Calu3 (cell line): ENCODE results near the gene NDUFS5. TPM values are rescaled to one million over a fixed set of nuclear protein-coding genes. Genes with fewer than 3 reads are reported as not detected.
"Not testable (repeated sequence)": the region's sequence is repeated elsewhere in the genome, so short reads cannot be mapped to it uniquely, and the experiment has no call there.

Experiments
- BruUV-seq: library from RNA; stranded (reverse); fragments of 400-500 nt; replicated peaks from 2 replicates; lab custom pipeline; 2021; lab: Mats Ljungman, UMichigan
- CTCF ChIA-PET: fragments of 300-600 bp; sonication (Branson Sonifier 250); formaldehyde crosslinking; loops from one replicate; lab custom pipeline; 2022; ENCODE audit warnings: antibody characterized with exemption; lab: Charles Lee
- DNase-seq: peaks from one replicate; pipeline ENCODE4 v3.0.0; 2022
- H3K27ac Mint-ChIP-seq: one replicate; pipeline ENCODE4 v1.8.0; 2022; ENCODE audit warnings: mixed read lengths; ENCODE audit not compliant: unreplicated experiment
- H3K27me3 Mint-ChIP-seq: one replicate; pipeline ENCODE4 v1.8.0; 2022; ENCODE audit warnings: mixed read lengths; ENCODE audit not compliant: unreplicated experiment
- H3K36me3 Mint-ChIP-seq: one replicate; pipeline ENCODE4 v1.8.0; 2022; ENCODE audit warnings: mild to moderate bottlenecking, moderate library complexity, mixed read lengths; ENCODE audit not compliant: insufficient read depth, unreplicated experiment
- H3K4me1 Mint-ChIP-seq: one replicate; pipeline ENCODE4 v1.8.0; 2022; ENCODE audit warnings: mild to moderate bottlenecking, low read depth, mixed read lengths; ENCODE audit not compliant: unreplicated experiment
- H3K4me3 Mint-ChIP-seq: one replicate; pipeline ENCODE4 v1.8.0; 2022; ENCODE audit warnings: mild to moderate bottlenecking, low read depth, moderate library complexity, mixed read lengths; ENCODE audit not compliant: unreplicated experiment
- H3K9me3 Mint-ChIP-seq: one replicate; pipeline ENCODE4 v1.8.0; 2022; ENCODE audit warnings: low read depth, mixed read lengths; ENCODE audit not compliant: unreplicated experiment
- intact Hi-C: fragments of 100-400 bp; cut with micrococcal nuclease; formaldehyde crosslinking; loops from one replicate; pipeline ENCODE4 v1.10.0; 2022; ENCODE audit not compliant: unreplicated experiment
- total RNA-seq: library from RNA; stranded (reverse); gene quantifications from 2 replicates; pipeline ENCODE4 v1.2.3, GENCODE V29; 2022
- TF ChIP-seq, protein P1 (sequence below): fragments of 200-600 bp; IDR thresholded peaks from one replicate; pipeline ENCODE4 v1.8.0; 2022; ENCODE audit warnings: antibody characterized with exemption; ENCODE audit not compliant: unreplicated experiment

Gene NDUFS5
- total RNA-seq, 1 experiment from 2014 or later = 170 TPM

DNA sequence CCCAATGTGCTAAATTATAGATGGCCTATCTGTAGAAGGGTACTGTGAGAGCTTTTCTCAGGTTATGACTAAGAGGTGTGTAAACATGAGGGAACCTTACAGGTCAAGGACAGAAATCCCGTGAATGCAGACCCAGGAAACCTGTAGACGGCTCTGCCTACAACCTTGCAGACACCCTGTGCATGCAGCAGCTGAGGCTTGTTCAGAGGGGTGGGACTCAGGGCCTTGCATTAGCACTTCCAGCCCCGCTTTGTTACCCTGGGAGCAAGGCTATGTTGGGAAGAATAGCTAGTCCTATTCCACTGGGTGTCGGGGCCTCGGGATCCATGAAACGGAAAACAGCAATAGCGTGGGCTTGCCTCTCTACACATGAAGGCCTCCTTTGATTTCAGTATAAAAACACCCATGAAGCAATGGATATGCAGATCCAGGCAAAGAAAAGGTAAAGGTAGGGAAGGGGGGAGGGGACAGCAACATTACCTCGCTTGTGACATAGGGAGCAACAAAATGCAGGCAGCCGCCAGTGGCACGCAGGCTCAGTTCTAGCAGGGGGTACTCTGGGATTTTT, 9.5 kb upstream of the NDUFS5 start:
- Mint-ChIP-seq H3K27me3 (no peaks in the 10 kb centered on the region), H3K9me3 (no peaks in the 10 kb centered on the region), H3K27ac (no peak overlapping the region), H3K4me3 (no peak overlapping the region), H3K4me1 (peaks cover 11% of the 10 kb centered on the region), H3K36me3 (peaks cover 6% of the 10 kb centered on the region)
- no TSS peak for BruUV-seq
- peak; percentile 10 for DNase-seq
- CTCF ChIA-PET = interaction anchor here (1.5 kb wide), 1 partner anchor 10 kb away, joined by 5 read pairs; the partner anchor contains the start of gene NDUFS5
- TF ChIP-seq, protein P1, sequence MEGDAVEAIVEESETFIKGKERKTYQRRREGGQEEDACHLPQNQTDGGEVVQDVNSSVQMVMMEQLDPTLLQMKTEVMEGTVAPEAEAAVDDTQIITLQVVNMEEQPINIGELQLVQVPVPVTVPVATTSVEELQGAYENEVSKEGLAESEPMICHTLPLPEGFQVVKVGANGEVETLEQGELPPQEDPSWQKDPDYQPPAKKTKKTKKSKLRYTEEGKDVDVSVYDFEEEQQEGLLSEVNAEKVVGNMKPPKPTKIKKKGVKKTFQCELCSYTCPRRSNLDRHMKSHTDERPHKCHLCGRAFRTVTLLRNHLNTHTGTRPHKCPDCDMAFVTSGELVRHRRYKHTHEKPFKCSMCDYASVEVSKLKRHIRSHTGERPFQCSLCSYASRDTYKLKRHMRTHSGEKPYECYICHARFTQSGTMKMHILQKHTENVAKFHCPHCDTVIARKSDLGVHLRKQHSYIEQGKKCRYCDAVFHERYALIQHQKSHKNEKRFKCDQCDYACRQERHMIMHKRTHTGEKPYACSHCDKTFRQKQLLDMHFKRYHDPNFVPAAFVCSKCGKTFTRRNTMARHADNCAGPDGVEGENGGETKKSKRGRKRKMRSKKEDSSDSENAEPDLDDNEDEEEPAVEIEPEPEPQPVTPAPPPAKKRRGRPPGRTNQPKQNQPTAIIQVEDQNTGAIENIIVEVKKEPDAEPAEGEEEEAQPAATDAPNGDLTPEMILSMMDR = no peak
- intact Hi-C loops = loop anchor here (2.0 kb wide), 1 partner anchor 158 kb away; the partner anchor contains the start of gene RRAGC

- Mint-ChIP-seq H3K9me3 (no peaks in the 10 kb centered on the region), H3K27ac (no peak overlapping the region), H3K4me1 (peaks cover 11% of the 10 kb centered on the region), H3K27me3 (no peaks in the 10 kb centered on the region), H3K36me3 (no peaks in the 10 kb centered on the region), H3K4me3 (no peak overlapping the region)
- BruUV-seq = no TSS peak
- CTCF ChIA-PET = no interaction called here
- intact Hi-C loops = loop anchor here (2.0 kb wide), 1 partner anchor 158 kb away; the partner anchor contains the start of gene RRAGC
- no peak for DNase-seq
- TF ChIP-seq, protein P1 = no peak
Measured at GRCh38 chr1:39017266-39017665, 8.9 kb upstream of the NDUFS5 start.

- not testable (repeated sequence) for H3K27ac Mint-ChIP-seq, H3K27me3 Mint-ChIP-seq, DNase-seq
Measured at GRCh38 chr1:39020494-39020893, 5.7 kb upstream of the NDUFS5 start.

DNA sequence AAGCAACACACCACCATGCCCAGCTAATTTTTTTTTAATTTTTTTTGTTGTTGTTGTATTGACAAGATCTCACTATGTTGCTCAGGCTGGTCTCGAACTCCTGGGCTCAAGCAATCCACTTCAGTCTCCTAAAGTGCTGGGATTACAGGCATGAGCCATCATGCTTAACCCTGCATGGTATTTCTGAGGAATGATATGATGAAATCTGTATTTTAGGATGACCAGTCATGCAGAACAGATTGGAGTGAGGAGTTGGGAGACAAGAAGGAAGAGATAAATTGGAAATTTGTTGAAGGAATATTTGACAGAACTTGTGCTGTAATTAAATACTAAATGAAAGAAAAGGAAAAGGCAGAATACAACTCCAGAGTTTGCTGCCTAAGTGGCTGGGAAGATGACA, 4.7 kb upstream of the NDUFS5 start:
- BruUV-seq = no TSS peak
- no peak overlapping the region for H3K27ac Mint-ChIP-seq
- H3K27me3 Mint-ChIP-seq = no peaks in the 10 kb centered on the region
- H3K36me3 Mint-ChIP-seq = peaks cover 10% of the 10 kb centered on the region
- H3K4me1 Mint-ChIP-seq = peaks cover 13% of the 10 kb centered on the region
- H3K4me3 Mint-ChIP-seq = no peak overlapping the region
- TF ChIP-seq, protein P1 = no peak
- intact Hi-C loops = no loop called here
- CTCF ChIA-PET = no interaction called here
- H3K9me3 Mint-ChIP-seq = no peaks in the 10 kb centered on the region
- DNase-seq = no peak

More at GRCh38 chr1:39020494-39020893, 5.7 kb upstream of the NDUFS5 start:
- H3K36me3 Mint-ChIP-seq, CTCF ChIA-PET, H3K4me3 Mint-ChIP-seq, BruUV-seq, H3K9me3 Mint-ChIP-seq, intact Hi-C loops: not testable (repeated sequence)
- peaks cover 13% of the 10 kb centered on the region for H3K4me1 Mint-ChIP-seq

- Mint-ChIP-seq H3K4me1 (peaks cover 7% of the 10 kb centered on the region), H3K4me3 (no peak overlapping the region), H3K36me3 (peaks cover 19% of the 10 kb centered on the region), H3K27me3 (no peaks in the 10 kb centered on the region), H3K9me3 (no peaks in the 10 kb centered on the region), H3K27ac (no peak overlapping the region)
- TF ChIP-seq, protein P1 = no peak
- CTCF ChIA-PET = no interaction called here
- intact Hi-C loops = no loop called here
- no peak for DNase-seq
- no TSS peak for BruUV-seq
Measured at GRCh38 chr1:39023140-39023539, 3.0 kb upstream of the NDUFS5 start.
